DND-41 (cell line): ENCODE data around the gene SAMD1.

Experiments used
- EZH2 ChIP-seq: IDR thresholded peaks from 3 replicates; pipeline ENCODE4 v1.6.1; 2012; ENCODE audit warnings: borderline replicate concordance, low read depth, mild to moderate bottlenecking, moderate library complexity, low read length, inconsistent platforms; ENCODE audit not compliant: severe bottlenecking
- TF ChIP-seq, protein P1 (sequence below): IDR thresholded peaks from 2 replicates; pipeline ENCODE4 v1.5.1; 2012; ENCODE audit warnings: borderline replicate concordance, low read length, moderate library complexity, mild to moderate bottlenecking; ENCODE audit not compliant: poor library complexity, severe bottlenecking; ENCODE audit errors: extremely low read depth

DNA sequence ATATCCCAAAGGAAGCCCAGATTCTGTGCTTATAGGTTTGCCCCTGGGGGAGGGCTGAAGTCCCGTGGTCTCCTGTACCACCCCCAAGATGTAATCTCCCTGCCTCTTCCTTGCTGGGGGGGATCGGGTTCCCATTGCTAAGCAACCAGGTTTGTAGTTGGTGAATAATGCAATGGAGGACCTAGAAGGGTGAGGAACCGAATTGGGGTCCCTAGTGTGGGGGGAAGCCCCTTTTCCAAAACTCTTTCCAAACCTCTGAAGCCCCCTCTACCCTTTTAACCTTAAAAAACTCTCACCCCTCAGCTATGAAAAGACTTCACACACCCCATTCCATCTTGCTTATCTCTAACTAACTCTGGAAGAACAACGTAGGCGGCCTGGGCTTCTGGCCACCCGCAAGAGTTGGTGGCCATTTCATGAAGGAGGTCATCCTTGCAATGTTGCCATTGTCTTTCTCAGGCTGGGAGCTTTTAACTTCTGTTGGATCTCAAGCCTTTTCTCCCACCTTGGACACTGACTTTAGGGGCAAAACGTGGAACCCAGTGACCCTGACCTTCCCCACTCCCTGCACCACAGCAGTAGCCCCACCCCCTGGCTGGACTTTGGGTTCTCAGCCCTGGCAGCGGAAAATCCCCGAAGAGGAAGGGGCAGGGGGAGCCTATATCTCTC is 29.3 kb downstream of the SAMD1 start:
- TF ChIP-seq, protein P1, sequence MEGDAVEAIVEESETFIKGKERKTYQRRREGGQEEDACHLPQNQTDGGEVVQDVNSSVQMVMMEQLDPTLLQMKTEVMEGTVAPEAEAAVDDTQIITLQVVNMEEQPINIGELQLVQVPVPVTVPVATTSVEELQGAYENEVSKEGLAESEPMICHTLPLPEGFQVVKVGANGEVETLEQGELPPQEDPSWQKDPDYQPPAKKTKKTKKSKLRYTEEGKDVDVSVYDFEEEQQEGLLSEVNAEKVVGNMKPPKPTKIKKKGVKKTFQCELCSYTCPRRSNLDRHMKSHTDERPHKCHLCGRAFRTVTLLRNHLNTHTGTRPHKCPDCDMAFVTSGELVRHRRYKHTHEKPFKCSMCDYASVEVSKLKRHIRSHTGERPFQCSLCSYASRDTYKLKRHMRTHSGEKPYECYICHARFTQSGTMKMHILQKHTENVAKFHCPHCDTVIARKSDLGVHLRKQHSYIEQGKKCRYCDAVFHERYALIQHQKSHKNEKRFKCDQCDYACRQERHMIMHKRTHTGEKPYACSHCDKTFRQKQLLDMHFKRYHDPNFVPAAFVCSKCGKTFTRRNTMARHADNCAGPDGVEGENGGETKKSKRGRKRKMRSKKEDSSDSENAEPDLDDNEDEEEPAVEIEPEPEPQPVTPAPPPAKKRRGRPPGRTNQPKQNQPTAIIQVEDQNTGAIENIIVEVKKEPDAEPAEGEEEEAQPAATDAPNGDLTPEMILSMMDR, result no peak
- TF ChIP-seq EZH2, result no peak
